GM12873 (cell line): ENCODE measurements around the gene PHC2.

Source experiments
- TF ChIP-seq, protein P1 (sequence below): IDR thresholded peaks from 2 replicates; pipeline ENCODE4 v1.5.1; 2012; ENCODE audit warnings: low read depth, mild to moderate bottlenecking, moderate library complexity, low read length, control low read depth; ENCODE audit not compliant: insufficient read depth; ENCODE audit errors: missing control alignments

Gene PHC2

DNA sequence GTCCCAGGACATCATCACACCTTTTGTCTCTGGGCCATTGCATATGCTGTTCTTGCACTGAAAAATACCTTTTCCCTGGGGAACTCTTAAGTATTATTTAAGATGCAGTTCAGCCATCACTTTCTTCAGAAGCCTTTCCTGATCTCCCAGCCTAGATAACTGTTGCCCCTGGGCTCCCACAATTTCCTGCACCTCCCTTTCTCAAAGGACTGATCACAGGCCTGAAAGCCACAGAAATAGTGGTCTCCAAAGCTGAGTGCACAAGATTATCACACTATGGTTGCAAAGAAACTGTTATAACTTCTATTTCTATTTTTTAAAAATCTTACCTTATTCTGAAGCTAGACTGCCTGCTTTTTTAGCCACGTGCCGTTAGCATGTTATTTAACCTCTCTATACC lies 38.8 kb upstream of the PHC2 start:
- TF ChIP-seq, protein P1, sequence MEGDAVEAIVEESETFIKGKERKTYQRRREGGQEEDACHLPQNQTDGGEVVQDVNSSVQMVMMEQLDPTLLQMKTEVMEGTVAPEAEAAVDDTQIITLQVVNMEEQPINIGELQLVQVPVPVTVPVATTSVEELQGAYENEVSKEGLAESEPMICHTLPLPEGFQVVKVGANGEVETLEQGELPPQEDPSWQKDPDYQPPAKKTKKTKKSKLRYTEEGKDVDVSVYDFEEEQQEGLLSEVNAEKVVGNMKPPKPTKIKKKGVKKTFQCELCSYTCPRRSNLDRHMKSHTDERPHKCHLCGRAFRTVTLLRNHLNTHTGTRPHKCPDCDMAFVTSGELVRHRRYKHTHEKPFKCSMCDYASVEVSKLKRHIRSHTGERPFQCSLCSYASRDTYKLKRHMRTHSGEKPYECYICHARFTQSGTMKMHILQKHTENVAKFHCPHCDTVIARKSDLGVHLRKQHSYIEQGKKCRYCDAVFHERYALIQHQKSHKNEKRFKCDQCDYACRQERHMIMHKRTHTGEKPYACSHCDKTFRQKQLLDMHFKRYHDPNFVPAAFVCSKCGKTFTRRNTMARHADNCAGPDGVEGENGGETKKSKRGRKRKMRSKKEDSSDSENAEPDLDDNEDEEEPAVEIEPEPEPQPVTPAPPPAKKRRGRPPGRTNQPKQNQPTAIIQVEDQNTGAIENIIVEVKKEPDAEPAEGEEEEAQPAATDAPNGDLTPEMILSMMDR: no peak

DNA sequence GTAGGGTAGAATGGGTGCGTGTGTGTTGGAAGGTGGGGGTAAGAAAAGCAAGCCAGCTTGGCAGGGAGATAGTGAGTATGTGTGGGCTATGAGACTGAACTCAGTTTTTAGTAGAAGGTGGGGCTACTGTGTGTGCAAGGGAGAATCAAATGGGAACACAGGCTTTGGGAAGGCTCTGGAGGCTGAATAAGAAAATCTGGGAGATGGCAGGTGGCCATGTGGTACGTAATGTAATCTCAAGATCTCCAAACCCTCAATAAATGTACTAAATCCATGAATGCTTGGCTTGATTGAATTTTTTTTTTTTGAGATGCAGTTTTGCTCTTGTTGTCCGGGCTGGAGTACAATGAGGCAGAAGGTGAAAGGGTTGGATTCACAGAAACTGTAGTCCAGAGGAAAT lies 38.1 kb upstream of the PHC2 start:
- TF ChIP-seq, protein P1: no peak

DNA sequence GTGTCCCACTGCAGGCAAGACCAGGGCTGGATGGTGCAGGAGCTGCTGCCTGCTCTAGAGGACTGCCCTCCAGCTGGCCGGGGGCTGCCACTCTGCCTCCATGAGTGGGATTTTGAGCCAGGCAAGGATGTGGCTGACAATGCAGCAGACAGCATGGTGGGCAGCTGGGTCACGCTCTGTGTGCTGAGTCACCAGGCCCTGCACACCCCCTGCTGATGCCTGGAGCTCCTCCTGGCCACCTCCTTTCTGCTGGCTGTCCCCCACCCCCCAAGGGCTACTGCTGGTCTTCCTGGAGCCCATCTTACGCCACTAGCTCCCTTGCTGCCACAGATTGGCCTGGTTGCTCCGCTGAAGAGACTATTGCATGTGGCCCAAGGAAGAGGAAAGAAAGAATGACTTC lies 37.6 kb upstream of the PHC2 start:
- TF ChIP-seq, protein P1: no peak

DNA sequence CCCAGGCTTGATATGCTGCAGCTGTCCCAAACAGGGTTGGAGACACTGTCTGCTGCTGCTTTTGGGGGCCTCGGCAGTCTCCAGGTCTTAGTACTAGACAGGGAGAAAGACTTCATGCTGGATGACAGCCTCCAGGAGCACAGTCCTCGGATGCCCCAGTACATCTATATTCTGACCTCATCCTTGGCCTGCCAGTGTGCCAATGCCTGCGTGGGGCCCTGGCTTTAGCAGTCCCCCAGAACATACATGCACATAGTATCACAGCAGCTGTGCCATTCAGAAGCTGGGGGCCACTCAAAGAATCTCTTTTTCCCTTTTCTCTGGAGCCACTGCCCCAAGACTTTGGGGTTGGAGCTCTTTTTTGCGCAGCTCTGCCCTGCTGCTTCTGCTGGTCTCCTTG lies 37.1 kb upstream of the PHC2 start:
- TF ChIP-seq, protein P1: no peak

DNA sequence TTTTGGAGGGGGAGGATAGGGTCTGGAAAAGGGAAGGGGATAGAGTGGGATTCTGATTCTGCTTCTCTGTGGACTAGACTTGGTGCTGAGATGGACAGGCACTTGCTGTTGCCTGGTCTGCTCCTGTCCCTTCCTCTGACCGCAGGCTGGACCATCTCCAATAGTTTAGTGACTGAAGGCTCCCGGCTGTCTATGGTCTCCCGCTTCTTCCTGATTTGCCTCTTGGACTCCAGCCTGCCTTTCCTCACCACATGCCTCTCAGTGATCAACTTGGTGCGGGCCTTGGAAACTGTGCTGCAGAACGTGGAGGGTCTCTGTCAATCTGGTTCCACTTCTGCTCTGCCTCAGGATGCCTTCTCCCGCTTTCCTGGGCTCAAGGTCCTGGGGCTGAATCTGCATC lies 35.3 kb upstream of the PHC2 start:
- TF ChIP-seq, protein P1: no peak

DNA sequence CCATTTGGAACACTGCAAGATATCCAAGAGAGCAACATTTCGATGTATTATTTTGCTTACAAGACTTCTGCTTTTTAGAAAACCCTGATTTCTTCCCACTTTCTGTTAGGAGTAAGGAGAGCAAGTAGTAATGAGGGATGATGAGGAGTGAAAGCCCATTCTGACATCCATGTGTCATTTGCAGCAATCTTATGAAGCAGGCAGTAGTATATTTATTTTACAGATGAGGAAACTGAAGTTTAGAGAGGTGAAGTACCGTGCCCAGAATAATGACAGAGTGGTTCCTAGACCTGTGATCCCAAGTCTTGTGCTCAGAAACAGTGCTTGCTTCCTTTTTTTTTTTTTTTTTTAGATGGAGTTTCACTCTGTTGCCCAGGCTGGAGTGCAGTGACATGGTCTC lies 34.4 kb upstream of the PHC2 start:
- TF ChIP-seq, protein P1: no peak

DNA sequence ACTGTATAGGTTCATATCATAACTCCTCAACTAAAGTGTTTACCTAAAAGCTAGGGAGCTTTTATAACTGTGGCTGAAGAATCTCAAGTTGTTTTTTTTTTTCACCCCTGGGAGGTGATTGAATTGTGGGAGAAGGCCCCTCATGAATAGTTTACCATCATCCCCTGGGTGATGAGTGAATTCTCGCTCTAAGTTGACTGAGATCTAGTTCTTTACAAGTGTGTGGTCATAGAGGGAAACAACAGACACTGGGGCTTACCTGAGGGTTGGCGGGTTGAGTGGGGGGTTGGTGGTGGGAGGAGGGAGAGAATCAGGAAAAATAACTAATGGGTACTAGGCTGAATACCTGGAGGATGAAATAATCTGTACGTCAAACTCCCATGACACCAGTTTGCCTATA lies 33.7 kb upstream of the PHC2 start:
- TF ChIP-seq, protein P1: no peak
